CD4-positive, alpha-beta T cell treated with Interleukin-15 for 4 hours (primary cell): ENCODE data around the gene DNAI1.
A peak's percentile ranks its signal among the peaks of the same experiment; 100 is the strongest.

Experiments used
- DNase-seq: peaks from one replicate; pipeline ENCODE4 v3.0.0-alpha.2; 2020; ENCODE audit warnings: low spot score

DNAI1 gene

DNA sequence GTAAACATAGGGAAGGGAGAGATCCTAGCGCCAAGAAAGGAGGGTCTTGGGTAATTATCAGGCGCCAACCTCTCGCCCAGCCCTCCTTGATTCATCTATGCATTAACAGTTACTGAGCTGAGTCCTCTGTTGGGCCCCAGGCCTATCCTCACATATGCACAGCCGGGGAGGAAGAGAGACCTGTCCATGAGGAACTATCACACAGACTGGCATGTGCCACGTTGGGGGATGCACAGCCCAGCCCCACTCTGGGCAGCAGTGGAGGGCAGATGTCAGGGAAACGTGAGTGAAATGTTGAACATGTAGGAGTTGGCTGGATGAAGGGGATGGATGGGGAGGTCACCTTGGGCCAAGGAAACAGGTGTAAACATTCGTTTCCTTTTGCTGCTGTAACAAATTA lies 82.9 kb downstream of the DNAI1 start:
- no peak for DNase-seq

DNA sequence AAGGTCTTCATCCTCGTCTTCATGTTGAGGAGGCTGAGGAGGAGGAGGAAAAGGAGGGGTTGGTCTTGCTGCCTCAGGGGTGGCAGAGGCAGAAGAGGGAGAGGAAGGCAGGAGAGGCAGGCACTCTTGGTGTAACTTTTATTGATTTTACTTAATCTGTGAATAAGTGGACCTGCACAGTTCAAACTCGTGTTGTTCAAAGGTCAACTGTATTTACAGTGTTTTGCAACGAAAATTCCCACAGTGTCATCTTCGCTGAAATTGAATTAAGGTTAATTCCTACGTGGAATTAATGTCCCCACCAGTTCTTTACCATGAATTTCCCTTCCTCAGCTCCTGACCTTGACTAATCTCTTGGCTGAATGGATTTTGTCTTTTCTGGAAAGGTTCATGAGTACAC lies 85.4 kb downstream of the DNAI1 start:
- no peak for DNase-seq

DNA sequence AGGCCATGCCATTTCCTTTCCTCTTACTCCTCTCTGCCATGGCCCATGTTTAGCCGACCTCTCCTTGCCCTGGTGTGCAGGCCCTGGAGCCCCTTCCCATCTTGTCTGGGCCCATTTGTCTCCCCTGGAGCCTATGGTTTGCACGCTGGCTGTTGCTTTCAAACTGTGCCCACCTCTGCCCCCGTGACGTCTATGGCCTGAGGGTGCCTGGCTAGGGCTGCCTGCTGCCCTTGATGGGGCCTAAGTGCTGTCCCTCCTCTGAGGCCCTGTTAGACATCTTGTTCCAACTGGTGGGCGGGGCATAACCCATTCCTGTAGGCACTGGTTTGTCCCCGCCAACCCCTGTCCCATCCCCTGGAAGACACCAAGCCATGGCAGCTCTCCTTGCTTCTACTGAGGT lies 86.9 kb downstream of the DNAI1 start:
- no peak for DNase-seq

DNA sequence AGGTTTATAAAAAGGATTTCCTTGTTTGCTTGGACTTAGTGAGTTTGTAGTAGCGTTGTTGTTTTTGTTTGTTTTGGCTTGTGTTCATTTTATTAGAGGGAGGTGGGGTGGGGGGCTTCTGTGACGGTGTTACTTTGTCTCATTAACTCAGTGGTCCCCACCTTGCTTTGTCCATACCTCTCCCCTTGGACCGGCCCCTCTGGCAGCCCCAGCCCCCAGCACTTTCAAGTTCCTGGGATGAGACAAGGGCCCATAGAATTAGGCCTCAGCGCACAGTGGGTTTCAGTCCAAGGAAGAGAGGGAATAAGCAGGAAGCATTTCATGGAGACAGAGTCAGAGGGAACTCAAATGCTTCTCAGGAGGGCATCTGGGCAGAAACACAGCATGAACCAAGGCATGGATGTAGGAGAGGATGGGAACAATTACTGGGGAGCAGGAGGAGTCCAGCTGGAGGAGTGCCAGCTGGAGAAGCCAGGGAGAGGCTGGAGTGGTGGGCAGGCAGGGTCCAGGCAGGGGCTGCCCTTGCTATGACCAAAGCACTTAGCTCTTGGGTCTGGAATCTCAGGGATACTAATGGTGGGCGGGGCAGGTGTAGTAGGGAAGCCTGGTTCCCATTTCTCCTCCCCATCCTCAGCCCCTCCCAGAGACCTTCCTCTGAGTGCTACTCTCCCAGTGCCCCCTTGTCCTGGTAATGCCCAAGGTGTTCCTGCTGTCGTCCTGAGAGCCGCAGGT lies 87.7 kb downstream of the DNAI1 start:
- DNase-seq, result no peak

DNA sequence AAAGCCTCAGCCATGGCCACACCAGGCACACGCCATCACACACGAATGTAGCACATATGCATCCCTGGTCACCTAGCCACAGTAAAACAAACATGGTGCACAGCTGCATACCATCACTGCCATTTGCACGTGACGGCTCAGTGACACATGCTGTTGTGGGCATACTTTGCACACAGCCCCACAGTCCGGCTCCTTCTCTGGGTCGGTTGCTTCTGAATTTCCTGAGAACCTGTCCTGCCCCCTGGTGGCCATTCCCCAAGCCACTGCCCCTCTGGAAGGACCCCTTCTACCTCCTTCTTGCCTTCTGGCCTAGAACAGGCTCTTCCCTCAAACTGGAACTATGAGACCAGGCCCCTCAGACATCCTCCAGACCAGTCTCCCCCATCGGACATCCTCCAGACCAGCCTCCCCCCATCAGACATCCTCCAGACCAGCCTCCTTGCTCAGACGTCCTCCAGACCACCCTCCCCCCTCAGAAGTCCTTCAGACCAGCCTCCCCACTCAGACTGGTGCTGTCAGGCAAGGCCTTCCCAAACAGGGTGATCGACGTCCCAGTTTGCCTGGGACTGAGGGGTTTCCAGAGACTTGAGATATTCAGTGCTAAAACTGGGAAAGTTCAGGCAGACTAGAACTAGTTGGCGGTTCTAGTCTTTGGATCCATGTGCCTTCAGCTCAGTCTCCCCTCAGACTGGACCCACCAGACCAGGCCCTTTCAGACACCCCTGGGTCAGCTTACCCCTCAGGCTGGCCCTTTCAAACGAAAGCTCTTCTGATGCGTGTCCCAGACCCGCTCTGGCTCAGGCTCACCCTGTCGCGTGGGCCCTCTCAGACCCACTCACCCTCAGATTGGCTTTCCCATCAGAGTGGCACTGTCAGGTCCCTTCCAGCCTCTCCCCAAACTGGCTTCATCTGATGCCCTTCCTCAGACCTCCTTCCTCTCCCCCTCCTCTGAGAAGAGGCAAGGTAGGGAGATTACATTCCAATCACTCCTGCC lies 88.5 kb downstream of the DNAI1 start:
- DNase-seq, result peak; percentile 34

DNA sequence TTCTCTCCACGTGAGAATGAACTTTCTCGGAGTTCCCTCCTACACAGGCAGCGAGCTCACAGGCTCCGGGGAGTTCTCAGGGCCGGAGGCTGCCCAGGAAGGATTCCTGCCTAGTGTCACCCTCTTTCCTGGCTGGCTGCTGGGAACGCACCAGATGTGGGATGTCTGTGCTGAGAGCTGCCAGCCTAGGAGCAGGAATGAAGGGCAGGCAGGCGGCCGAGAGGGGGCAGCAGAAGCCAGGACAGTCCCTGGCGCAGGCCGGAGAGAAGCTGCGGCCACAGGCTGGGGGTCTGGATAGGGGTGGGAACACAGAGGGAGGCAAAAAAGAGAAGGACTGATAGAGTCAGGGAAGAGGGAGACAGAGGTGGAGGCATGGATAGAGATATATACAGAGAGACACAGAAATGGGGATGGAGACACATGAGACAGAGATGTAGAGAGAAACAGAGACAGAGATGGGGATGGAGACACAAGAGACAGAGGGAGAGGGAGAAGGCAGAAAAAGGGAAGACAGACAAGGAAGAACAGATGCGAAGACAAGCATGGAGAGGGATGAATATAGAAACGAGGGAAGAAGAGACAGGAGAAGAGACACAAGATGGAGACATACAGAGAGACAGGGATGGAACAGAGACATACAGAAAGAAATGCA lies 89.5 kb downstream of the DNAI1 start:
- DNase-seq, result peak; percentile 12

DNA sequence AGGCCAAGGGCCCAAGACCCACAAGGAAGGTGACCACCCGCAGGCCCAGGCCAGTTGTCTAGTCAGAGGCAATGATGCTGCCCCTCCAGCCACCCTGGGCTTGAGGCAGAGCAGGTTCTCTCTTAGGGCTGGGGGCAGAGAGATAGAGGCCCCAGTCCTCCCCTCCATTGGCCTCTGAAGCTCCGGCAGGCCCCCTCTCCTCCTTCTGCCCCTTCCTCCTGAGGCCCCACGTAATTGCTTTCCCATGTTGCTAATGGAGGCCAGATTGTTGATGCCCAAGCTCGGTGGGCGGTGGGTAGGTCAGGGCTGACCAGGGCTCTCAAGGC lies 90.8 kb downstream of the DNAI1 start:
- no peak for DNase-seq

DNA sequence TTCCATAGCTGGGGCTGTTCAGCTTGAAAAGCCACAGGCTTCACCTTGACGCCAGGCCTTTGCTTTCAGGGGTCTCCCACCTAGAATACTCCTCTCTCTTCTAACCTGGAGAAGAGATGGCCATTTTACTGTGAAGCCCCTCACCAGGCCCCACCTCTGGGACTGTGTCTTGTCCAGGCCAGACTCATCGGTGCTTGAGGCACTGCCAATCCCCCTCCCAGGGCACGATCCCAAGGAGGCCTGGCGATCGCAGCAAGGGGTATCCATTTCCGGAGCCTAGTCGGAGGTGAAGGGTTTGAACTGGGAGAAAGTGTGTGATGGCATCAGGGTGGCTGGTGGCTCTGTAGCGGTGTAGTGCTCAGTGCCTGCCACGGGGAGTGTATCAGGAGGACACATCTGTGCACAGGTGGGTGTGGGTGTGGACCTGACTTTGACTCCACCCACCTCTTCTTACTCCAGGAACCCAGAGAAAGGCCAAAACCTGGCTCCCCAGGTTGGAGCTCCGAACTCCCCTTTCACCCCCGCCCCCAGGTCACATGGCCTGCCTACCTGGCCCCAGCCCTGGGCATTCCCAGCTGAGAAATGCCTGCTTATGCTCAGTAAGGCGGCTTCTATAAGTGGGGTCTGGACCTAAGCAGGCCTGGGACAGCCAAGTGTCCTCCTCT lies 91.5 kb downstream of the DNAI1 start:
- DNase-seq, result no peak

DNA sequence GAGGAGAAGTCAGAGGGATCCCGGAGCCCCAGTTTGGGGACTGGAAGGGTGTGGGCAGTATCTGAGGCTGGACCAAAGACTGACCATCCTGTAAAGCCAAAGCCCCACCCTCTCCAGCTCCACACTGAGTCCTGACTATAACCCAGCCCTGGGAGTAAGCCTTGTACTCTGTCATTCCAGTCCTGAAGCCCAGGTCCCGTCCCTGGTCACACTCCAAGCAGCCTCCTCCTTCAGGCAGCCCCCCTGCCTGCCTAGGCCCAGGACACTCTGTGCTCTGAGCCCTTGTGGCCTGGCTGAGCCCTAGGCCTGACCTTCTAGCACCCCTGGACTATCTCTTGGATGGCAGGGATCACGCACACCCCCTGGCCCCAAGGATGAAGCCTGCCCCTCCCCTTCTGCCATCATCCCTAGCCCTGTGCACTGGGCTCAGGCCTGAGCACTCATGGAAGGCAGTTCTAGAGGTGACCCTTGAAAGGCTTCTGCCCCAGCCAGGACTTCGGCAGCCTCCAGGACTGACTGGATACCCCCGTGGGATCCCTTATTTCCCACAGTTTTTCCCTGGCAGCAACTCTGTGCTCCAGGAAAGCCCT lies 92.2 kb downstream of the DNAI1 start:
- no peak for DNase-seq

DNA sequence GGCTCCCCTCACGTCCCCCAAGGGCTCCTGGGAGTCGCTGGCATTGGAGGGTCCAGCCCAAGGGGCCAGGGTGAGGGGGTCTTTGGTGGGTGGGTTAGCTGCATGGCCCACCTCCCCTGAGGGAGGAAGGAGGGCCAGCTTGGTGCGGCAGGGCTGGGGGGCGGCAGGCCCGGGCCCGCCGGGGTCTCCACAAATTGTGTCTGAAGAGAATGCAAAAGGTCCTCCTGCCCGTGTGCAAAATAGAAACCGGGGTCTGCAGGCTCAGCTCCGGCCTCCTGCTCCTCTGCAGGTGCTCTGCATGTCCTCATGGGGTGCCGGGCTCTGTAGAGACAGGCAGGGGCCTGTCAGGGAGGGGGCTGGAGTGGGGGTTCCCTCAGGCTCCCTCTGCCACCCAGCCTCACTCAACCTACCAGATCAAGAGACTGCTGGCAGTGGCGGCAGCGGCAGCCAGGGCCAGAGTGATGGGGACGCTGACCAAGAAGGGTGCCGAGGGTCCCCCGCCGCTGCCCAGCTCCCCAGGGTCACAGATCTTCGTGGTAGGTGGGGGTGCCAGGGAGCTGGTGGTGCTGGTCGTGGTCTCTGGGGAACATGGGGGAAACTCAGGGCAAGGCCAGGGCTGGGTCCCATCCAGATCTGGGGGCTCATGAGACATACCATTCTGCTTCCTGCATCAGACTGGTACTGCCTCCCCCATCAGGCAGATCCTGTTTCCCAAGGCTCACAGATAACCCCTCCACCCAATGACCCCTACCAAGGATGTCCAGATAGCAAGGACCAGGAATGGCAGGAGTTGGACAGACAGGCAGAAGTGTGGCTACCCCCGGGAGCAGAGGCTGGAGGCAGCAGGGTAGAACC lies 93.4 kb downstream of the DNAI1 start:
- no peak for DNase-seq

DNA sequence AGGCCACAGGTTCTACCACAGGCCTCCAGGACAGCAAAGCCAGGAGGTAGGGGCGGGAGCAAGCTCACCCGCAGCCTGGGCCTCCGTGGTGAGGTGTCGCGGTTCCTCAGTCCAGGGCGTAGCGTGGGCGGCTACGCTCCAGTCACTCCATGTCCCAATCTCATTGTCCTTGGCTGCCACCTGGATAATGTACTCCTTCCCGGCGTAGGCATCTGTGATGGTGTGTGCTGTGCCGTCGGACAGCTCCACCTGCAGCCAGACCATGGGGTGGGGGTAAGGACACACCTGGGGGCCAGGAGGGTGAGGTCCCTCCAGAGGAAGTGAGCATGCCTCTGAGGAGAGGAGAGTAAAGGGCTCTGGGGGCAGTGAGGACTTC lies 94.0 kb downstream of the DNAI1 start:
- DNase-seq, result no peak

DNA sequence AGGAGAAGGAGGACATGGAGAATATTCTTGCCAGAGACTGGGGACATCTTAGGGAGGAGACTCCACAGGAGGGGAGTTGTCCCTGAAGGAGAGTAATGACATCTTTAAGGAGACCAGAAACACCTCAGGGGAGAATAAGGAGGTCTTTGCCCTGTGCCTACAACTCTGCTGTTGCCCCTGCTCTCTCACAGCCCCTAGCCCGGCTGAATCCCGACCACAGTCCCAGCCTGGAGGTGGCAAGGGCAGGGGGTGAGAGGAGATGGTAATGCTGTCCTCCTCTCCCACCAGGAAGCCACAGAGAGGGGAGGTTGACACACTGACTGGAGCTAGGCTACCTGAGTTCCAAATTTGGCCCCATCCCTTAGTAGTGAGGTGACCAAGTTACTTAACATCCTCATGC lies 94.4 kb downstream of the DNAI1 start:
- no peak for DNase-seq

DNA sequence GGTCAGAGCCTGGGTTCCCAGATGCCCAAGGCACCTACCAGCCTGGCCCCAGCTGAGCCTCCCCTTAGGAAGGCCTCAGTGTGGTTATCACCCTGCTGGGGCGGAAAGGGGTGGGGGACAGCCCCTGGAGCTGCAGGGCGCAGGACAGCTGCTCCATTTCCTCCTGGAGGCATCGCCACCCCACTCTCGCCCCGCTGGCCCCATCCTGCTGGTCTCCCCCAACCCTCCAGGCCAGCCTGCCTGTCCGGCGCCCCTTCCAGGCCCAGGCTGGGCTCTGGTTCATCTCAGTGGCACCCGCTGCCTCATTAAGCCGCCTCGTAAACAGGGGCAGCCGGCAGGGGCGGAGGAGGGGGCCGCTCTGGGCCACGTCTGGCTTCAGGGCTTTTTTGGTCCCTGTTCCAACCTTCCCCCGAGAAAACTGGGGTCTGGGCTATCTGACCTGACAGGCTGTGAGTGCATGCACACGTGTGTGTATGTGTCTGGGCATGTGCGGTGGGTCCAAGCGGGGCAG lies 95.0 kb downstream of the DNAI1 start:
- no peak for DNase-seq

DNA sequence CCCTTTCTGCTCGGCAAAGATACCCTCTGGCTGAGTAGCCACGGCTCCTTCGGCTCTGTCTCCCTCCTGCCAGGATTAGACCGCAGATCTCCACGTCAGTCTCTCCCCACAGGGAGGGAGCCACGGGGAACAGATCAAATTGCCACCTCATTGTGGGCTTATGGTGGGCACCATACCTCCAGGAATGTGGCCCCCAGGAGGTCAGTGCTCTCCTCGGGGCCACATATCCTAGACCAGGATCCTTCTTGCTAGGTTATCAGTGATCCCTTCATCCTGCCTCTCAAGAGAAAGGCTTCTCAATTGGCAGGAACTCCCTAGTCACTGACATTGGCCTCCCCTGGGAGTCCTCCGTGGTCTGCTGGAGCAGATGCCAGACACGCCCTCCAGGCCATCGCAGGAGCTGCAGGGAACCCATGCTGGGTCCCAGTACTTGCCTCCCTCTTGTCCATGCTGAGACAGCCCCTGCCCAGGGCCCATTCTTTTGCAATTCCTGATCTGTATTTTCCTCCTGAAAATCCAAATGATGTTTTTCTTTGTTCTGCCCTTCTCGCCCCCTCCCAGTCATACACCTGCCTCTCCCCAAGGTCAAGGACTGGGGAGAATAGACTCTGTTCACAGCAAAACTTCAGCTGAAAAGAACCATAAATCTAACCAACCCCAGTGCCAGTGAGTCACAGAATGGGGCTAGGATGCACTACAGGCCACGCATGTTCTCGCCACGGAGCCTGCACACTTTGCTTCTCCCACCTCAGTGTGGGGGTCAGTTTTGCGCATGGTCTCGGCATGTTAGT lies 95.8 kb downstream of the DNAI1 start:
- DNase-seq, result no peak

DNA sequence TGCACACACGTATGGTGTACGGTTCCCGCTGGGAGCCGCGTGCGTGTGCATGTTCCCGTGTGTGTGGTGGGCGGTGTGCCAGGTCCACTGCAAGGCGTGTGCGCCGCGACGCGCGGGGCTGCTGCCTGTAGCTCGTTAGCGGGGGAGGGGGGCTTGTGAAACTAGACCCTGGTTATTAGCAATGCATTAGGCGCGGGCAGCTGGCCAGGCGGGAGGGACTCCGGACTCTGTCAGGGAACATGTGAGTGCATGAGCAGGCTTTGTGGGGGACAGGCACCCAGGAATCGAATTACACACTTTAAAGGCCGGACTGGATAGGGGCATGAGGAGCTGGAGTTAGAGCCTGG lies 96.4 kb downstream of the DNAI1 start:
- no peak for DNase-seq

DNA sequence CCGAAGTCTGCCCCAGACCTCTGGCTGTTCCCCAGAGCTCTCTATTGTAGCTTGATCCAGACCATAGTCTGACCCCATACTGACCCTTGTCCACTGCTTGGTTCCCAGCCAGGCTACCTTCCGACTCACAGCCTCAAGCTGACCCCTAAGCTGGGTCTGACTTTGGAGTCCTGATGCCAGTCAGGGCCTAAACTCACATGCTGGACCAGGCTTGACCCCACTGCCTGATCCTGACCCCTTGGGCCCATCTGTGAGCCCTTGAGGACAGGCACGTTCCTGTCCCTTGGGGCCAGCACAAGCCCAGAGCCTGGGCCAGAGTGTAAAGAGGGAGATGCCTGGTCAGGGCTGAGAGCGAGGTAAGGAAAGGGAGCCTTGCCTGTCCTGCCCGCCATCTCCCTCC lies 96.9 kb downstream of the DNAI1 start:
- DNase-seq, result no peak

DNA sequence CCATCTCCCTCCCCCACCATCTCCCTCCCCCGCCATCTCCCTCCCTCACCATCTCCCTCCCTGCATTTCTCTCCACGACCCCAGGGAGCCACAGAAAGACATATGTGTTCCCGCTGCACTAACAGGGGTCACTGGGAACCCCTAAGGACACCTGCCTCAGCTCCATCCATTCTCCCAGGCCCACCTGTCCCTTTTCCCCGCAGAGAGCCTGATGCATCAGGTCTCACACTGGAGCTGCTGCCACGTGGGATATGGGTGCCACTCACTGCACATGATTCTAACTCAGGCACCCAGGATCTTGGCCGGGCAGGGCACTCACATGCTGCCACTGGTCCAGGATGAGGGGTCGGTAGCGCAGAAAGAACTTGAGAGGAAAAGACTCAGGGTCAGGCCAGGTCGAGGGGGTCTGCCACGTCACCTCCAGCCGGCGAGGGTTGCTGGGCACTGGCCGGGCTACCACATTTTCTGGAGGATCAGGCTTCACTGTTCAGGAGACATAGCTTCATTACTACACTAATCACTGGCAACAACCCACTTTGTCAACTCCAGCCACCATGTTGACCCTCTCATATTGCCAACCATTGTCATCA lies 97.4 kb downstream of the DNAI1 start:
- DNase-seq, result no peak

DNA sequence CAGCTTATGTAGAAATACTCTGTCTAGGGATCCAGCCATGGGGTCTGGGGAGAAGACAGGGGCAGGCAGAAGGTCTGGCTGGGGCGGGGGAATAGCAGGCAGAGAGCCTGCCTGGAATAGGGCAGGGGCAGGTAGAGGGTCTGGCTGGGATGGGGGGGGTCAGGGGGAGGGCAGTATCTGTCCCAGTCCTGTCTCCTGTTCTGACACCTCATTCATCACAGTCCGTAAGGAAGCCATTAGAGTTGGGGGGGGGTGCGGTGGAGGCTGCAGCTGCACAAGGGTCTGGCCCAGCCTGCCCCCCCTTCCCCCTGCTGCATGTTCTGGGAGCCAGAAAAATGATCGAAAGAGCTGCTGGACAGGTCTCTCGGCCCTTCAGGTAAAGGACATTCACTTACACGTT lies 98.3 kb downstream of the DNAI1 start:
- DNase-seq, result no peak

DNA sequence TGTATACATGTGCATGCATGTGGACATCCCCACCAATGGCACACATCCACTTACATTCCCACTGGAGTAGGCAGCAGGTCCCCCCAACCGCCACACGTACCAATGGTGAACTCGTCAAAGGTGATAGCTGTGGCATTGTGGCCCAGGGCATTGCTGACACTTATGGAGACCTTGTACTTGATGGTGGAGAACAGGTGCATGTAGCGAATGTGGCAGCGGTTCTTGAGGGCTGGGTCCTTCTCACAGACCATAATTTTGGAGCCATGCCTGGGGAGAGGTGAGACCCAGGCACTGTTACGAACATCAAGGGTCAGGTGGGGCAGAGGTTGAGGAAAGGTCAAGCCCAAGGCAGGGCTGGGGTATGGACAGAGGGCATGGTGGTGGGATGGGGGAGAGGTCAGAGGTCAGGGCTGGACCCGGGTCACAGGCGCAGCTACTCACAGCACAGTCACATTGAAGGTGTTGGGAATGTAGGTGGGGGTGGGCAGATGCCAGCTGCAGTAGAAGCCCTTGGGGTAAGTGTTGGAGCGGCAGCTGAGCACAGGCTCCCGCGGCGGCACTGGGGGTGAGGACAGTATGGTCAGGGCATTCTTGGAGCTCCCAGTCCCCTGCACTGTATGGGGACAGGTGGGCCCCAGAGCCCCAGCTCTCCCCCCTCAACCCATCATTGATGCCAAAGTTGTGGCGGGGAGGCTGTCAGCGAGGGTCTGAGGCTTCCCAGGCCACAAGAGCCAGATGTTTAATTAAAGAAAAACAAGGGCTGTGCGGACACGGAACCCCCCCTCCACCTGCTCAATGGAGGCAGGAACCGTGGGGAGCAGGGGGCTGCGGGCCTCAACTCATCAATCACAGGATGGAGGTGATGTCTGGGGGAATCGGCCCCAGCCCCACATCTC lies 99.1 kb downstream of the DNAI1 start:
- DNase-seq, result no peak
